Erythroblast (primary cell): Measurements from ENCODE around the gene GANAB.
"Not testable (repeated sequence)": the region's sequence is repeated elsewhere in the genome, so short reads cannot be mapped to it uniquely, and the experiment has no call there.

Experiments used
- DNase-seq, 2 experiments: peaks; one replicate each; lab custom pipeline; 2025; lab: John Stamatoyannopoulos, UW
- GATA1 ChIP-seq: IDR thresholded peaks from 2 replicates; pipeline ENCODE4 v1.6.1; 2011; ENCODE audit warnings: low read depth, mild to moderate bottlenecking, control low read depth, low read length, moderate library complexity
- POLR2A ChIP-seq: IDR thresholded peaks from 2 replicates; pipeline ENCODE4 v1.6.1; 2011; ENCODE audit warnings: mild to moderate bottlenecking, low read length

GANAB gene

DNA sequence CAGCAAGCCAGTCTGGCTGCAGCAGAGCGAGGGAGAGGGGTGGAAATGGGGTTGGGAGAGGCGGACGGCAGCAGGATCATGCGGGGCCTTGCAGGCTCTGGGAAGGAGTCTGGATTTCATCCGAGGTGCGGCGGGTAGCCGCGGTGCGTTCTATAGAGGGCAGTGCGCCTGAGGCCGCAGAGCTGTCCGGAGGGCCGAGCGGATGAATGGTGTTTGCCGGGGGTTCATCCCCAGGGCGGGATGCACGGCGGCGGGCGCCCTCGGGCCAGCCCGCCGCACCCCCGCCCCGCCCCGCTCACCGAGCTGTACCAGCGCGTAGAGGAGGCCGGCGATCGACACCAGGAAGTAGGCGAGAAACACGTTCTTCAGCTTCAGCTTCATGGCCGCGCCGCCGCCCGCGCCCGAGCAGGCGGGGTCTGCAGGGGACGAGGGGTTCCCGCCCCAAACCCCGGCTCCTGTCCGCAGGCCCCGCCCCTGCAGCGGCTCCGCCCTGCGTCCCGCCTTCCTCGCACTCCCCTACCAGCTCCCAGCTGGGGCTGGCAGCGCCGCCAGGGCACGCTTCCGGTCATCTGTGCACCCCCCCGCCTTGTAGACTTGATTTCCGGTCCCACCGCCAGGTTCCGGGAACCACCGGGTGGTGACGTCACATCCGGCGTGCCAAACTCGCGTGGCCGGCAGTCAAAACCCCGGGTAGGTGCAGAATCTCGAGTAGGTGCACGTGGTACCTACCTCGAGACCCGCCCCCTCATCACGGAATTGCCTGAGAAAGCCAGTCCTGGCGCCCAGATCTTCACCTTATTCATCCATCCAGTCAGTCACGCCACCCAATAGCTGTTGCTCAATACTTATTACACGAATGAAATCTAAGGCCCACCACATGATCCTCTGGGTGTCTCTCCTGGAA lies 24.6 kb downstream of the GANAB start, which contains the start of gene B3GAT3:
Gene B3GAT3, minus strand, starts transcription at position 420 of the 904 bp plus-strand sequence. Its CDS starts 39 bp downstream, at position 381.
- peak; percentile 95 to 98 for DNase-seq
- TF ChIP-seq POLR2A: peak; percentile 74
- no peak for TF ChIP-seq GATA1

- no peak for TF ChIP-seq GATA1
- TF ChIP-seq POLR2A: no peak
- DNase-seq: no peak
Measured at GRCh38 chr11:62621027-62621566, 25.3 kb downstream of the GANAB start.

- DNase-seq: not testable (repeated sequence)
Measured at GRCh38 chr11:62616957-62617356, 29.5 kb downstream of the GANAB start.

GRCh38 chr11:62615521-62615920 lies 30.9 kb downstream of the GANAB start:
- no peak for TF ChIP-seq GATA1
- TF ChIP-seq POLR2A: no peak
- no peak for DNase-seq

DNA sequence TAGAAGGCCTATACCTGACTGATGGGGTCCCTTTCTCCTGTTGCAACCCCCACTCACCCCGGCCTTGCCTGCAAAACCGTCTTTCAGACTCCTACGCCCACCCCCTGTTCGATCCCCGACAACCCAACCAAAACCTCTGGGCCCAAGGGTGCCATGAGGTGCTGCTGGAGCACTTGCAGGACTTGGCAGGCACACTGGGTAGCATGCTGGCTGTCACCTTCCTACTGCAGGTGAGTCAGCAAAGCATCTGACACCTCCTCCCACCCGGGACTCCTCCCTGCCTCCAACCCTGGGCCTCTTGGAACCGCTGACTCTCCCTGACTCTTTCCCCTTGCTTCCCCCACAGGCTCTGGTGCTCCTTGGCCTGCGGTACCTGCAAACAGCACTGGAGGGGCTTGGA lies 32.1 kb downstream of the GANAB start:
- peak; percentile 52 to 75 for DNase-seq

DNA sequence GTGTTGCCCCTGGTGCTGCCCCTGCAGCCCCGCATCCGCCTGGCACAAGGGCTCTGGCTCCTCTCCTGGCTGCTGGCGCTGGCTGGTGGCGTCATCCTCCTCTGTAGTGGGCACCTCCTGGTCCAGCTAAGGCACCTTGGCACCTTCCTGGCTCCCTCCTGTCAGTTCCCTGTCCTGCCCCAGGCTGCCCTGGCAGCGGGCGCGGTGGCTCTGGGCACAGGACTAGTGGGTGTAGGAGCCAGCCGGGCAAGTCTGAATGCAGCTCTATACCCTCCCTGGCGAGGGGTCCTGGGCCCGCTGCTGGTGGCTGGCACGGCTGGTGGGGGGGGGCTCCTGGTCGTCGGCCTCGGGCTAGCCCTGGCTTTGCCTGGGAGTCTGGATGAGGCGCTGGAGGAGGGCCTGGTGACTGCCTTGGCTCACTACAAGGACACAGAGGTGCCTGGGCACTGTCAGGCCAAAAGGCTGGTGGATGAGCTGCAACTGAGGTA lies 33.1 kb downstream of the GANAB start:
- no peak for TF ChIP-seq POLR2A
- no peak for TF ChIP-seq GATA1
- DNase-seq: no peak

More for the DNA sequence above, 32.1 kb downstream of the GANAB start:
- no peak for TF ChIP-seq GATA1
- no peak for TF ChIP-seq POLR2A

DNA sequence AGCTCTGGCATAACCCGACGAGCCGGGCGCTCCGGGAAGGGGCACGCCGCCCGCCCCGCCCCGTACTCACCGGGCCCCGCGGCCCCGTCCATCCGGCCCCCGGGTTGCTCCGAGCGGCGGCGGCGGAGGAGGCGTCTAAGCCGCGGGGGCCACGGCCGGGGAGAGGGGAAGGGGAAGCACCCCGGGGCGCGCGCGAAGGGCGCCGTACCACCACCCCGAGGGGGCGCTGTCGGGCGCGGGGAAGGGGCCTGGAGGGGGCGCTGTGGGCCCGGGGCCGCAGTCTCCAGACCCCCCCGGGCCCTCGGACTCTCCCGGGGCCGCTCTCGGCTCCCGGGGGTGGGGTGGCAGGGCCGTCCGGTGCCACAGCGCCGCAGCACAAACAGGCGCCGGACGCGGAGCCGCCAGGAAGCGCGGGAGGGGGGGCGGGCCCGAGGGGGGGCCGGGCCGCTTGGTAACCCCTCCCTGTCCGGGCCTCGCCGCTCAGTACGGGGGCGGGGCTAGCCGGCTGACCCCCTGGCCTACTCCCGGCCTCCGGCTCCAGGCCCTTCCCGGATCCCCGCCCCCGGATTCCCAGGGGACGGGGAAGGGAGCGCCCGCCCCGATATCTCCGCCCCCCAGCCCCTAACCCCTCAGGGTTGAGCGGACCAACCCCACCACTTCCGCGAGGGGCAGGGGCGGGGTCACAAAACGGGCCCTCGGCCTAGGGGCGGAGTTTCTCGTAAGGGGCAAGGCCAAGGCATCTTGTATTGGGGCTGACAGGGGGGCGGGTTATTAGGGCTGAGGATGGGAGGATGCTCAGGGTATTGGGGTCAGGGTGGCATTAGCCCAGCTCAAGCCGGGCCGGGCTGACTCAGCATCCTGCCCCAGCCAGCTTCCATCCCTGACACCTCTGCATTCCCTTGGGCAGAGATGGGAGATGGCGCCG lies 33.8 kb downstream of the GANAB start, which contains the start of the genes EML3 and ROM1:
Gene EML3, minus strand, starts transcription at position 410 of the 925 bp plus-strand sequence. Its CDS starts 318 bp downstream, at position 92.
Gene ROM1, plus strand, starts transcription at position 892 of the 925 bp plus-strand sequence. Its CDS starts 25 bp downstream, at position 917.
- peak; percentile 87 to 91 for DNase-seq
- TF ChIP-seq POLR2A: no peak
- no peak for TF ChIP-seq GATA1

DNA sequence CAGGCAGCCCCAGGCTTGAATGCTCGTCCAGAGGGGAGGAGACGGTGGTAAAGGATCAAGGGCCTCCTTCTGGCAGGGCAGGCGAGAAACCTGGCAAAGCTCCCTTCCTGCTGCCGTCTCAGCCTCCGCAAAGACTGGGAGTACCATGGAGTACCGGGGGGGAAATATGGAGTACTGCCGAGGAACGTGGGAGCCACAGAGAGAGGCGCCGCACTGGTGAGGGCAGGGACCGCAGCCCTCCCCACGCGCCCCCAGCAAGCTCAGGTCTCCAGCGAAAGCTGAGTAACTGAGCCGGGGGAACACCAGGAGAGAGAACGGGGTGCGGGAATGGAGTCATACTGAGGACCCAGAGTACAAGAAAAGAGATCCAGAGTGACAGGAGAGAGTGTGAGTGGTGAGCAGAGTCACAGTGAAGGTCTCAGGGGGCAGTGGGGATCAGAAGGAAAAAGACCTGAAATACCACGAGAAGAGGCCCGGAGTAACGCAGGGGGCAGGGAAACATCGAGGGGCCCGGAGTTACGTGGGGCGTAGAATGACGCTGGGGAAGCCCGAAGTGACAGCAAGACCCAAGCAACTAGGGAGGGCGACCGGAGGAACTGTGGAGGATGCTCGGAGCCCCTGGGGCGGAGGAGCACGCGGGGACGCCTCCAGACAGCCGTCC lies 34.6 kb downstream of the GANAB start:
- TF ChIP-seq GATA1 (no peak), POLR2A (peak; percentile 28)
- peak; percentile 74 to 79 for DNase-seq

GRCh38 chr11:62610814-62611704 lies 35.4 kb downstream of the GANAB start:
- TF ChIP-seq GATA1 (no peak), POLR2A (no peak)
- no peak for DNase-seq

DNA sequence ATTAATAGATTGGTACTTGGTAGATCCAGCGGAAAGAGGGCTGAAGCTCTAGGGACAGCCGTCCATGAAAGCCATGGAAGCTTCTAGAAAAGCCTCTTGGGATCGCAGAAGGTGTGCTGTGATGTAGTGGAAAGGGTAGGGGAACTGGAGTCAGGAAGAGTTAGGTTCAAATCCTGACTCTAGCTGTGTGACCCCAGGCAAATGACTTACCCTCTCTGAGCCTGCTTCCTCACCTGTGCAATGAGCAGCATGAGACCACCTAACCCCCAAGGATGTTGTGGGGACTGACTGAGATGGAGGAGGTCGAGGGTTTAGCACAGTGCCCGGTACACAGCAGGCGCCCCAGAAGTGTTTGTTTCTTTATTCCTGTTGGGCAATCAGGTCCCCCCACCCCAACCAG lies 36.0 kb downstream of the GANAB start:
- TF ChIP-seq POLR2A (no peak), GATA1 (no peak)

DNA sequence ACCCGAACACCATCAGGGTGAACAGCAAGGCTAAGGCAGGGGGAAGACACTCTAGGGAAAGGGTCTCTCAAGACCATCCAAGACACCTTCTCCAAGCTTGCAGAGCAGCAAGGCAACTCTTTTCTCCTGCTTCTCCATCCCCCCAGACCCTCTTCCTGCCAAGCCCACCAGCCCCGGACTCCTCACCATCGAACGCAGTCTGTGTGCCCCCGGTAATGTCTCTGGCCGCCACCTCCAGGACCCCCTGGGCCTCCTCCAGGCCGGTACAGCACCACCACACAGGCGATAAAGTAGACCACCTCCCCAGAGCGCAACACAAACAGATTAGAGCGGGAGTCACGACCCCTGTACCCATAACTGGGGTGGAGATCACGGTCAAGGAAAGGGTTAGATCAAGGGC lies 37.6 kb downstream of the GANAB start:
- no peak for DNase-seq
- no peak for TF ChIP-seq POLR2A
- TF ChIP-seq GATA1: no peak

More for the DNA sequence above, 36.0 kb downstream of the GANAB start:
- no peak for DNase-seq

DNA sequence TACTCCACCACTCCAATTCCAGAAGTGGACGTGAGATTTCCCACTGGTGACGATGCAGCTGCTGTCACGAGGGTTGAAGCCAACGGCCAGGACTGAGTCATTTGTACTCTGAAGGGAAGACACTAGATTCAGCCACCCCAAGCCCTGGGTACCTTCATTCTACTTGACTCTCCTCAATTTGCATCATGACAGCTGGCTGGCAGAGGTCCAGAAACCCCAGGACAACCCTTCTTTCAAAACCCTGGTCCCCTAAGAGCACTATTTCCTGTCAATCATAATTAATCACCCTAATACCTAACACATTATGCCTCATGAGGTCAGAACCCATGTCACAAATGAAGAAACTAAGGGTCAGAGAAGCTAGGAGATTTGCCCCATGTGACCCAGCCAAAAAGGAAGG lies 38.7 kb downstream of the GANAB start:
- TF ChIP-seq POLR2A (no peak), GATA1 (no peak)
- DNase-seq: peak in 1 of 2 experiments; percentile 23
